Mesendoderm (in vitro differentiated cells): ENCODE results near the gene MEF2A.
A peak's percentile ranks its signal among the peaks of the same experiment; 100 is the strongest.

Experiments
- DNase-seq: peaks from one replicate; pipeline ENCODE4 v3.0.0; 2013
- H2AK5ac ChIP-seq: 2 replicates; pipeline ENCODE4 v1.6.1; 2013; ENCODE audit warnings: low read length, inconsistent platforms
- H2BK120ac ChIP-seq: 2 replicates; pipeline ENCODE4 v1.6.1; 2013; ENCODE audit warnings: low read depth, mild to moderate bottlenecking, low read length, moderate library complexity, mixed read lengths
- H2BK15ac ChIP-seq: replicated peaks from 2 replicates; pipeline ENCODE4 v1.6.1; 2013; ENCODE audit warnings: low read depth, mild to moderate bottlenecking, moderate library complexity
- H2BK5ac ChIP-seq: 2 replicates; pipeline ENCODE4 v1.6.1; 2013; ENCODE audit warnings: low read length, inconsistent platforms
- H3K18ac ChIP-seq: 2 replicates; pipeline ENCODE4 v1.6.1; 2013; ENCODE audit warnings: mild to moderate bottlenecking, low read length, mixed read lengths
- H3K23ac ChIP-seq: one replicate; pipeline ENCODE4 v1.6.1; 2013; ENCODE audit warnings: low read length
- H3K27ac ChIP-seq: 2 replicates; pipeline ENCODE4 v1.5.1; 2013; ENCODE audit warnings: low read depth, mild to moderate bottlenecking, inconsistent platforms, low read length, moderate library complexity
- H3K27me3 ChIP-seq: 2 replicates; pipeline ENCODE4 v1.6.1; 2013; ENCODE audit warnings: low read length, control low read depth, mild to moderate bottlenecking, inconsistent platforms; ENCODE audit not compliant: insufficient read depth, poor library complexity
- H3K36me3 ChIP-seq: 2 replicates; pipeline ENCODE4 v1.6.1; 2013; ENCODE audit warnings: low read length, inconsistent platforms; ENCODE audit not compliant: control insufficient read depth, insufficient read depth
- H3K4ac ChIP-seq: one replicate; pipeline ENCODE4 v1.6.1; 2013; ENCODE audit warnings: low read depth, mild to moderate bottlenecking, low read length, moderate library complexity
- H3K4me1 ChIP-seq: 2 replicates; pipeline ENCODE4 v1.6.1; 2013; ENCODE audit warnings: low read depth, low read length, inconsistent platforms; ENCODE audit not compliant: control insufficient read depth
- H3K4me2 ChIP-seq: 2 replicates; pipeline ENCODE4 v1.6.1; 2013; ENCODE audit warnings: low read length
- H3K4me3 ChIP-seq: 2 replicates; pipeline ENCODE4 v1.5.1; 2013; ENCODE audit warnings: mild to moderate bottlenecking, low read length
- H3K56ac ChIP-seq: one replicate; pipeline ENCODE4 v1.6.1; 2013; ENCODE audit warnings: low read length
- H3K79me1 ChIP-seq: 2 replicates; pipeline ENCODE4 v1.6.1; 2013; ENCODE audit warnings: low read length, inconsistent platforms
- H3K79me2 ChIP-seq: 2 replicates; pipeline ENCODE4 v1.6.1; 2013; ENCODE audit warnings: mild to moderate bottlenecking, low read length; ENCODE audit not compliant: control insufficient read depth, insufficient read depth
- H3K9ac ChIP-seq: 2 replicates; pipeline ENCODE4 v1.6.1; 2013; ENCODE audit warnings: low read length, inconsistent platforms
- H4K5ac ChIP-seq: one replicate; pipeline ENCODE4 v1.6.1; 2013; ENCODE audit warnings: low read length
- H4K8ac ChIP-seq: one replicate; pipeline ENCODE4 v1.6.1; 2013; ENCODE audit warnings: low read depth, mild to moderate bottlenecking, control low read depth, low read length, moderate library complexity
- WGBS: extraction: QIAGEN DNeasy Blood & Tissue Kit; methylation state at CpG from one replicate; pipeline ENCODE4 v1.1.7; 2013; ENCODE audit warnings: low lambda C conversion rate, missing lambda C conversion rate; ENCODE audit not compliant: insufficient coverage; ENCODE audit errors: extremely low coverage; 5-methylcytosine and 5-hydroxymethylcytosine counted together

MEF2A gene

GRCh38 chr15:99630607-99631131 lies 64.9 kb downstream of the MEF2A start:
- Histone ChIP-seq H2BK5ac (no peak overlapping the region), H3K56ac (no peak overlapping the region), H3K27me3 (no peaks in the 10 kb centered on the region), H3K18ac (peak overlapping the region; percentile 14), H3K4me1 (no peaks in the 10 kb centered on the region), H2BK120ac (no peak overlapping the region), H3K27ac (no peak overlapping the region), H3K79me2 (peaks cover 2% of the 10 kb centered on the region), H3K4ac (no peak overlapping the region), H2AK5ac (no peak overlapping the region), H3K36me3 (no peaks in the 10 kb centered on the region), H3K4me3 (no peak overlapping the region), H3K9ac (no peak overlapping the region), H3K23ac (no peak overlapping the region), H4K8ac (no peak overlapping the region), H3K4me2 (no peak overlapping the region), H4K5ac (no peak overlapping the region), H3K79me1 (peaks cover 2% of the 10 kb centered on the region), H2BK15ac (no peak overlapping the region)
- WGBS, result no CpG with 5 or more reads among the region's 7 CpGs
- DNase-seq, result no peak

- H2BK5ac ChIP-seq, result no peak overlapping the region
- H3K9ac ChIP-seq, result no peak overlapping the region
- DNase-seq, result no peak
- H3K27me3 ChIP-seq, result no peaks in the 10 kb centered on the region
- H3K27ac ChIP-seq, result no peak overlapping the region
- H3K36me3 ChIP-seq, result no peaks in the 10 kb centered on the region
- H3K79me1 ChIP-seq, result peaks cover 2% of the 10 kb centered on the region
- no peak overlapping the region for H3K56ac ChIP-seq
- H3K4me1 ChIP-seq, result no peaks in the 10 kb centered on the region
- H3K79me2 ChIP-seq, result peaks cover 2% of the 10 kb centered on the region
- no peak overlapping the region for H3K18ac ChIP-seq
- no peak overlapping the region for H4K5ac ChIP-seq
- no peak overlapping the region for H4K8ac ChIP-seq
- H3K4me2 ChIP-seq, result no peak overlapping the region
- WGBS, result no CpG with 5 or more reads among the region's 2 CpGs
- no peak overlapping the region for H2BK120ac ChIP-seq
- H2AK5ac ChIP-seq, result no peak overlapping the region
- H3K4ac ChIP-seq, result no peak overlapping the region
- no peak overlapping the region for H3K4me3 ChIP-seq
- H3K23ac ChIP-seq, result no peak overlapping the region
- H2BK15ac ChIP-seq, result no peak overlapping the region
Measured at GRCh38 chr15:99631255-99631654, 65.5 kb downstream of the MEF2A start.

- Histone ChIP-seq H2AK5ac (no peak overlapping the region), H3K4me1 (no peaks in the 10 kb centered on the region), H3K27me3 (no peaks in the 10 kb centered on the region), H2BK5ac (no peak overlapping the region), H3K4me2 (no peak overlapping the region), H3K18ac (no peak overlapping the region), H2BK15ac (no peak overlapping the region), H3K79me1 (peaks cover 2% of the 10 kb centered on the region), H4K5ac (no peak overlapping the region), H3K79me2 (no peaks in the 10 kb centered on the region), H3K27ac (no peak overlapping the region), H3K56ac (no peak overlapping the region), H2BK120ac (no peak overlapping the region), H3K9ac (no peak overlapping the region), H4K8ac (no peak overlapping the region), H3K23ac (no peak overlapping the region), H3K4me3 (no peak overlapping the region), H3K4ac (no peak overlapping the region), H3K36me3 (no peaks in the 10 kb centered on the region)
- no peak for DNase-seq
- WGBS, result no CpG with 5 or more reads among the region's 2 CpGs
Measured at GRCh38 chr15:99632521-99632920, 66.7 kb downstream of the MEF2A start.

GRCh38 chr15:99633655-99634054 lies 67.9 kb downstream of the MEF2A start:
- H3K27me3 ChIP-seq, result no peaks in the 10 kb centered on the region
- no peak overlapping the region for H3K18ac ChIP-seq
- no peaks in the 10 kb centered on the region for H3K4me1 ChIP-seq

GRCh38 chr15:99634576-99634975 lies 68.8 kb downstream of the MEF2A start:
- no peak overlapping the region for H3K4me2 ChIP-seq
- H3K79me2 ChIP-seq, result no peaks in the 10 kb centered on the region
- H3K27ac ChIP-seq, result no peak overlapping the region
- no peaks in the 10 kb centered on the region for H3K36me3 ChIP-seq
- H2BK15ac ChIP-seq, result no peak overlapping the region
- H4K8ac ChIP-seq, result no peak overlapping the region
- H3K18ac ChIP-seq, result no peak overlapping the region
- H2BK5ac ChIP-seq, result no peak overlapping the region
- no peaks in the 10 kb centered on the region for H3K4me1 ChIP-seq
- no peak overlapping the region for H4K5ac ChIP-seq
- DNase-seq, result no peak
- no peak overlapping the region for H3K4ac ChIP-seq
- H3K56ac ChIP-seq, result no peak overlapping the region
- no peak overlapping the region for H3K9ac ChIP-seq
- WGBS, result no CpG with 5 or more reads among the region's 3 CpGs
- no peak overlapping the region for H2BK120ac ChIP-seq
- no peak overlapping the region for H3K23ac ChIP-seq
- no peaks in the 10 kb centered on the region for H3K27me3 ChIP-seq
- H2AK5ac ChIP-seq, result no peak overlapping the region
- H3K4me3 ChIP-seq, result no peak overlapping the region
- H3K79me1 ChIP-seq, result peaks cover 2% of the 10 kb centered on the region

More at GRCh38 chr15:99633655-99634054, 67.9 kb downstream of the MEF2A start:
- DNase-seq, result no peak
- no peak overlapping the region for H2AK5ac ChIP-seq
- no peak overlapping the region for H4K5ac ChIP-seq
- H3K56ac ChIP-seq, result no peak overlapping the region
- no peak overlapping the region for H3K4me2 ChIP-seq
- H3K79me1 ChIP-seq, result peaks cover 2% of the 10 kb centered on the region
- H3K9ac ChIP-seq, result no peak overlapping the region
- H3K4ac ChIP-seq, result no peak overlapping the region
- no peak overlapping the region for H3K23ac ChIP-seq
- H2BK120ac ChIP-seq, result no peak overlapping the region
- H2BK5ac ChIP-seq, result no peak overlapping the region
- H4K8ac ChIP-seq, result no peak overlapping the region
- no peaks in the 10 kb centered on the region for H3K36me3 ChIP-seq
- H3K79me2 ChIP-seq, result no peaks in the 10 kb centered on the region
- no peak overlapping the region for H2BK15ac ChIP-seq
- H3K27ac ChIP-seq, result no peak overlapping the region
- no CpG with 5 or more reads among the region's 2 CpGs for WGBS
- no peak overlapping the region for H3K4me3 ChIP-seq

- no CpG with 5 or more reads among the region's 3 CpGs for WGBS
- Histone ChIP-seq H3K27me3 (no peaks in the 10 kb centered on the region), H4K5ac (no peak overlapping the region), H3K79me1 (peaks cover 2% of the 10 kb centered on the region), H3K4ac (no peak overlapping the region), H3K27ac (no peak overlapping the region), H4K8ac (no peak overlapping the region), H2BK120ac (no peak overlapping the region), H3K18ac (no peak overlapping the region), H2BK5ac (no peak overlapping the region), H3K79me2 (no peaks in the 10 kb centered on the region), H3K36me3 (no peaks in the 10 kb centered on the region), H2AK5ac (no peak overlapping the region), H3K23ac (no peak overlapping the region), H3K56ac (no peak overlapping the region), H3K4me1 (no peaks in the 10 kb centered on the region), H3K4me3 (no peak overlapping the region), H2BK15ac (no peak overlapping the region), H3K9ac (no peak overlapping the region), H3K4me2 (no peak overlapping the region)
- no peak for DNase-seq
Measured at GRCh38 chr15:99635145-99635544, 69.4 kb downstream of the MEF2A start.
